HG02571 (cell line): ENCODE data around the gene DLGAP1.
"Not testable (repeated sequence)": the region's sequence is repeated elsewhere in the genome, so short reads cannot be mapped to it uniquely, and the experiment has no call there.

ENCODE experiments used
- ATAC-seq: cut with Tn5 transposase; IDR thresholded peaks from one replicate; pipeline ENCODE4 v1.9.1; 2021; ENCODE audit warnings: mild to moderate bottlenecking, moderate library complexity; ENCODE audit not compliant: unreplicated experiment

The DLGAP1 gene

DNA sequence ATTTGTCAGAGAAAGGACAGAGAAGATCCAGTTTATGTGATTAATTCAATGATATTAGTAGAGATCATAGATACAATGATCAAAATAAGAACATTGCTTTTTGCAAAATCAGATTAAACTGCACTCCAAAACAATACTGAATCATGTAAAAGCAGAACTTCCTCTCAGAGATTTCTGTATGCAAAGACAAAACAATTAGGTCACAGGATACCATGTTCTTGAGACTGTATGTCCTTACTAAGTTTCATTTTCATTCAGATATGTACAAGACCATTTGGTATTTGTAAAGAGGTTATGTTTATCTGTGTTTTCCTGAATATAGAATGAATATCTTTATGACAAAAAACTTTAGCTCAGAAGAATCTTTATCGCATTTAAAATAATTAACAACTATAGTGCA is 161.8 kb downstream of the DLGAP1 start:
- ATAC-seq: no peak

DNA sequence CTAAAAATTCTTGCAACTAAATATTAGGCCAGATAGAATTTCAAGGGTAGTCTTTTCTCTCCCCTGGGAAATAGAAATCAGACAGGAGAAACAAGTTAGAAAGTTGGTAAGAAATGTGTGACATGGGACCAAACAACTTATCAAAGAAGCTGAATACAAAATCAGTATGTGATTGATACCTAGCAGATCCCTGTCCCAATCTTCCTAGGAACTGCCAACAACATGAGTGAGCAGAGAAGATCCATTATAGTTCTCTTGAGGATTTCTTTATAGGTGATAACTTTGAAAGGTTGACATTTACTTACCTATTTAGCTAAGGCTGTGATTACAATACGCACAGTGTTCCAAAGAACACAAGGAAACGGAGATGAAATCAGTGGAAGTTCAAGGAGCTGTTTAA is 162.4 kb downstream of the DLGAP1 start:
- ATAC-seq: no peak

DNA sequence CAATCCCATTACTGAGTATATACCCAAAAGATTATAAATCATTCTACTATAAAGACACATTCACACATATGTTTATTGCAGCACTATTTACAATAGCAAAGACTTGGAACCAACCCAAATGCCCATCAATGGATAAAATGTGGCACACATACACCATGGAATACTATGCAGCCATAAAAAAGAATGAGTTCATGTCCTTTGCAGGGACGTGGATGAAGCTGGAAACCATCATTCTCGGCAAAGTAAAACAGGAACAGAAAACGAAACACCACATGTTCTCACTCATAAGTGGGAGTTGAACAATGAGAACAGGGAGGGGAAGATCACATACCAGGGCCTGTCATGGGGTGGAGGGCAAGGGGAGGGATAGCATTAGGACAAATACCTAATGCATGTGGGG is 167.8 kb downstream of the DLGAP1 start:
- not testable (repeated sequence) for ATAC-seq

DNA sequence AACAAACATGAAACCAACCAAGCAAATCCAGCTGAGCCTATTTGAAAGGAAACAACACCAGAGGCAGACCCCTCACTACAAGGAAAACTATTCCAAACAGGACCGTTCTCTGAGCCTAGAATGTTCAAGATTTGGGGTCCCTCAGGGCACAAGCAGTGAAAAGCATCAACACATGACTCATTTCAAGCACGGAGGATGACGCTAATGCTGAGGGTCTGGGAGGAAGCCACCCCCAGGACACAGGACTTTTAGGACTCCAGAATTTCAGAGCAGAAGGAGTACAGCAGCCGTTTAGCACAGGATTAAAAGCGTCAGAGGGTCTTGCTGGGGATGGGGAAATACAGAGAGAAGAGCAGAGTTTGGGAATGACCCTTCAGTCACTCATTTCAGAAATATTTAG is 168.9 kb downstream of the DLGAP1 start:
- no peak for ATAC-seq

DNA sequence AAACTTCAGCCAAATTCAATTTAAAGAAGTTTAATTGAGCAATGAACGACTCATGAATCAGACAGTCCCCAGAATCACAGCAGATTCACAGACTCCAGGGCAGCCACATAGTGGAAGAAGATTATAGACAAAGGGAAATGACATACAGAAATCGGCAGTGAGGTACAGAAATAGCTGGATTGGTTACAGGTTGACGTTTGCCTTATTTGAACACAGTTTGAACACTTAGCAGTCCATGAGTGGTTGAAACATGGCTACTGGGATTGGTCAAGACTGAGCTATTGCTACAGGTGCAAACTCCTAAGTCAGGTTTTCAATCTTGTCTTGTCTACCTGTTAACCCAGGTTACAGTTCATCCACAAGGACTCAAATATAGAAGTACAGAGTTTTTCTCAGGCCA is 169.6 kb downstream of the DLGAP1 start:
- no peak for ATAC-seq

DNA sequence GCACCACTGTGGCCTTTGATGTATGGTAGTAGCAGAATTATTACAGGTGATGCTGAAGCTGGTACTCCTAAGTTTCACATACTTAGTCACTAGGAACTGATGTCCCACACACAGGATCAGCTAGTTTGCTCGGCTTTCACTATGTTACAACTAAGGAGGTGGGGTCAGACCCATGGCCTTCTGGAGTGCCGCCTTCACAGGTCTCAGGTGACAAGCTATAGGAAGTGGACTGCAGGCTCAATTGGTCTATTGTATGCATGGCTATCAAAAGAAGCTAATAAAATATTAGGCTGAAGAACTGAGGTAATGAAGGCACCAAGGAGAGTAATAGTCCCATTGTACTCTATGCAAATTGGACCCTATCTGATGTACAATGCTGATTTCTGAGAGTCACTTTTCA is 170.6 kb downstream of the DLGAP1 start:
- ATAC-seq: no peak

DNA sequence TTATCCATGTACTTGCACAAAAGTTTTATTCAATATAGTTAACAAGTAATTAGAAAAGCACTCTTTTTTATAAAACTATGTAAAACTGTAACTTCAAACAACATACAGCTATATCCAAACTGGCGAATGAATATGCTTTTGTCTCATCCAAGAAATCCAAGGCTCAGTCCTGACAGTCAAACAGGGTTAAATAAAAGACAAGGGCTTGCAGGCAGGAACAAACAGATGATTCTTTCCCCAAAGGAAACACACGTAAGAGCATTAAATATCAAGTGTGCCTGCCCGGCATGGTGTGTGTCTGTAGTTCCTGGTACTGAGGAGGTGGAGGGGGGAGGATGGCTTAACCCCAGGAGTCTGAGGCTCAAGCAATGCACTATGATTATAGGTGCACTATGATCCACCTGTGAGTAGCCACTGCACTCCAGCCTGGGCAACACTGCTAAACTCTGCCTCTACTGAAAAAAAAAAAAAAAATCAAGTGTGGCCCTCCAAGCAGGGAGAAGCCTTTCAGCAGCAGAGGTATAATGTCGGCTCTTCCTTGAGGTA is 171.3 kb downstream of the DLGAP1 start:
- no peak for ATAC-seq

DNA sequence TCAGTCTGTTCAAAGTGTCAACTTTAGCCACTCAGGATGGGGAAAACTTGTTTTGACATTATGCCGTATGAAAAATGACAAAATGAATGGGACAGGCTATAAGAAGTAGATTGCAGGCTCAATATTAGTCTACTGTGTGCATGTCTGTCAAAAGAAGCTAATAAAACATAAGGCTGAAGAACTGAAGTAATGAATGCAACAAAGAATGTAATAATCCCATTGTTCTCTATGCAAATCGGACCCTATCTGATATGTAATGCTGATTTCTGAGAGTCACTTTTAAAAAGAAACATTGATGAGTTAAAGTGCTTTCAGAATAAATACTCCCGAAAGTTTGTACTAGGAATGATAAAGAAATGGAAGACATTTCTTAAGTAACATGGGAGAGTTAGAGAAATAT is 172.2 kb downstream of the DLGAP1 start:
- no peak for ATAC-seq

DNA sequence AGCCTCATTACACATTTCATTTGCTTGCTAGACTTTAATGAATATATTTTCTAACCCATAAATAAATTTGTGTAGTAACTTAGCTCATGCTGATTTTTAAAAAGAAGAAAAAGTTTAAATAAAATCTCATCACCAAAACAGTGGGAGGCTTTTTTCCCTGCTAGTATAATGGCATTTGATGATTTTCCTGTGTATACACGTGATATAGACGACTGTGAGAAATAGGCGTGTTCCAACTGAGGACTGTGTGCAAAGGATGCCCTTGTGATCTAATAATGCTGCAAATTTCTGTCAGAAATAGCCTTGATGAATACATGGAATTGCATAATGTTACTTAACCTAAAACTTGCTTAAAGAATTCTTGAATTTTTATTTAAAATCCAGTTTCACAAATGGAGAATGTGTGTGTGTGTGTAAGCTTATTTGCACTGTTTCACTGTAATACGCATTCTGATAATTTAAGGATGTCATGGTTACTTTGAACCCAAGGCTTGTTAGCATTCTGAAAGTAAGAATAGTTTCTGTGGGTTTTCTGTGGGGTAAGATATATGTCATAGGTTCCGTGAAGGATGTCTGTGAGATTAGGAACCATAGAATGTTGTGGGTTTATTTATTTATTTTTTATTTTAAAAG is 178.0 kb downstream of the DLGAP1 start:
- no peak for ATAC-seq

DNA sequence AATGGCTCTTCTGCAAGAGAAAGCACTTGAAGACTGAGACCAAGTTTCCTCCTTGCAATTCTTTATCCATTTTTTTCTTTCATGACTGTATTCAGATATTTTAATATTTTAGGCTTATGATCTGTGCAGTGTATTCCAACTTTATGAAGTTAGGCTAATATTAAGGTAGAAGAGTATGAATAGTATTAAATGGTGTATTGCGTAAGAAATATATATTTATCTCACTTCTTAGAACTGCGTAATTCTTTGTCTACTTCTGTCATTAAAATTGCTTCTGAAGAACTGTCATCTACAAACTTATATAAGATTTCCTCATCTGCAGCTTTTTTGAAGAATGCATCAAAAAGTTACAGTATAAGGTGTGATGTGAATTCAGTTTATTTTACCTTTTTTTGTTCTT is 183.2 kb downstream of the DLGAP1 start:
- ATAC-seq: no peak

DNA sequence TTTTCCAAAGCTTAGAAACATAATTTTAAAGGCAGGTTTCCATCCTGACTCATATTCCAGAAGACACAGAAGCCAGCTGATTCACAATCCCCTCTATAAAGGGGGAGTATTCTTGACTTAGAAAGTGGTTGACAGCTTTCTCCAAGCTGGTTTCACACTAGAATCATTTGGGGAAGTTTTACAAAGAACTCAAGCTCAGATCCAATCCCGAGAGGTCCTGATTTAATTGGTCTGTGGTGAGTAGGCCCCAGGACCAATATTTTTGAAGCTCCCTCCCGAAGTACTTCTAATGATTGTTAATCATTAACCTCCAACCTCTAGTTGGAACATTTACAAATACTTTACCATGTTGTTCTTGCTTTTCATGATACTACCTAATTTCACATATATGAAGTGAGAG is 184.1 kb downstream of the DLGAP1 start:
- ATAC-seq: no peak

DNA sequence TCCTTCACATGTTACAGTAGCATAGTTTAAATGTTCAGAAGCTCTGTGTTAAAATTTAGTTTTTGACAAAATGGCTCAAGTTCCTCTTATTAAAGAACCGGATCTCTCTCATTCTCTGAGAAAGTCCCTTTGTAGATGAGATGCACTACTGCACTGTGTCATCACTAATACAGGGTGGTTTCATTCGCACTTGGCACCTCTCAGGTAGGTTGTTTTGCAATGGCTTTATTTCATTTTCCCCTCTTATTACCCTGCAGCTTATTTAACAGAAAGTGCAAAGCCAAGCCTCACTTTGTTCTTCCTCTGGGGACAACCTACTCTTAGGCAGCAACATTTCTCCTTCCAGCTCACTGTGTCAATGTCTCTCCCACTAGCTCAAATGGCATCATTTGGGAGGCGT is 185.1 kb downstream of the DLGAP1 start:
- ATAC-seq: no peak

DNA sequence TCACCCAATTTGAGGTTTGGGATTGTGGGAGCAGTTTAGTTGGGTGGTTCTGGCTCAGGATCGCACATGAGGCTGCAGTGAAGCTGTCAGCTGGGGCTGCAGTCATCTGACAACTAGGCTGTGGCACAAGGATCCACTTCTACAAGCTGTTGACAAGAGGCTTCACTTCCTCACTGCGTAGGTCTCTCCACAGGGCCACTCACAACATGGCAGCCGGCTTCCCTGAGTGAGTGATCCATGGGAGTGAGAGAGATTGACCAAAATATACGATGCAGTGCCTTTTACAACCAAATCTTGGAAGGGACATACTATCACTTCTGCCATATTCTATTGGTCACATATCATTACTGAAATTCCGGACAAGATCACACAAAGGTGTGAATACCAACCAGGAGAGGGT is 187.5 kb downstream of the DLGAP1 start:
- ATAC-seq: no peak

DNA sequence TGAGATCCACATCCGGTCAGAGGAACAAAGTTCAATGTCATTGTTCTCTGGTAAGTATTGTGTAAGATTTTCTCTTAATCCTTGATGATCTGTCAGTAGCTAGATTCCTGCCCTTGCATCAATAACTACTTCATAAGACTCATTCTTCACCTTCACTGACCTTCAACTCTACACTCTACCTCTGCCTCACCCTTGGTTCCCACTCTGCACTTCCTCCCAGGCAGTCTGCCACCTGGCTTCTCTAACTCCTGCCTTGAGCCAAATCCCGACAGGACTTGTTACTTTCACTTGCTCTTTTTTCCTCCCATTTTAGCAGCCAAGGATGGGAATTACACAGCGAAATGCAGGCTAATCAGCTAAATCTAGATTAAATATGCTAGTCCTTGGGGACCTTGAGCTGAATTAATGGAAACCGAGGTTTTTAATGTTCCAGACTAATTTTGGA is 190.7 kb downstream of the DLGAP1 start:
- no peak for ATAC-seq

DNA sequence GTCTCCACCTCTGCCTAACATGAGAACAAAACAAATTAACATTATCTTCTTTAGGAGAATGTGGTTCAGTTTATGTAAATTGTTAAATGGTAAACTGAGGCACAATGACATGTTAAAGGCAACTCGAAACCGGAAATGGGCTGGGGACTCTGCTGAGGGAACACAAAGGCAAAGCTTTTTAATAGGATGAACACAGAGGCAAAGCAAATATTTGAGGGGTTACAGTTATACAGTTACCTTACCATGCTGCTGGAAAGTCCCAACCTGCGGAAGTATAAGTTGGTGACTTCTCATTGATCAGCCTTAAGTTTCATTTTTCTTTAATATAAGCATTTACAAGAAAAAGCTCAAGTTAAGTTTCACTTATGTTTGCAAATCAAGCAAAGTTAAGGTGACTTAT is 195.0 kb downstream of the DLGAP1 start:
- no peak for ATAC-seq

DNA sequence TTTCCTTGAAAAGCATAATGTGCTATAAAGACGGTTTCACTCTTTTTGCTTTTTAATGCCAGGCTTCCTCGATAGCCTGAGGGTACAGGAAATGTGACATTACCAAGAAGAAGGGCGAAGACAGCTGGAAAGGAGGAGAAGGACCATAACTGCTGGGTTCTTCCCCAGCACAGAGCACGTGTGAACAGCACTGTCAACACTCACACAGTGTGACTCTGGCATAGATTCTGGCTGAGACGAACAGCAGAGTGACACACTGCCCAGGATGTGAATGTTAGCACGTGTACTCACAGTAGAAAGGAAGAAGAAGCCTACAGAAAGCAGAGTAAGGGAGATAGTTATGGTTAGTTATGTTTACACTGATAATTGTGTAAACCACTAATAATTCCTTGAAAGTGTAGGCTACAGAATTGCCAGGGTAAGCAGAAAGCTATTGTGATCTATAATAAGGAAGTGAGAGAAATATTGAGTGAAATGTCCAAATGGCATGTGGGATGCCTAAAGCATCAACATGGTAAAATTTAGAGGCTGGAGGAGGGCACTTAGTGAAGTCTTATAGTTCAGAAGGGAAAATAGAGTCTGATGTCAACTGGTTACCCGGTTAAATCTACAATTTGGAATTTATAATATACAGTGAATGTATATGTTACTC is 198.2 kb downstream of the DLGAP1 start:
- ATAC-seq: no peak

DNA sequence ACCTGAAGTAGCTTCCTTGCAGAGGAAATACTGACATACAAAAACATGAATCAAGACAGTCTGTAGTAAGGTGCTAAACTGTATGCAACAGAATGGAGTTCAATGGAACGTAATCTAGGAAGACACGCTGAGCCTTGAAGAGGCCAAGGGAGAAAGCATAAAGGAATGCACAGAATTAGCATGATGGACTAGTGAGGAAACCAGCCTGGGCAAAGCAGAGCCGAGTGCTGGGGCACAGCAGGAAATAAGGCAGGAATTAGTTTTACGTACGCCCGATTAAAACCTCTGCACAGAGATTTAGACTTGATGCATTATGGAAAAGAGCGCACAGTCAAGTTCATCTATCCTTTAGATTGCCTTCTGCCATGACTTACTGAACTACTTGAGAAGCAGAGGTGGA is 200.3 kb downstream of the DLGAP1 start:
- ATAC-seq: no peak

DNA sequence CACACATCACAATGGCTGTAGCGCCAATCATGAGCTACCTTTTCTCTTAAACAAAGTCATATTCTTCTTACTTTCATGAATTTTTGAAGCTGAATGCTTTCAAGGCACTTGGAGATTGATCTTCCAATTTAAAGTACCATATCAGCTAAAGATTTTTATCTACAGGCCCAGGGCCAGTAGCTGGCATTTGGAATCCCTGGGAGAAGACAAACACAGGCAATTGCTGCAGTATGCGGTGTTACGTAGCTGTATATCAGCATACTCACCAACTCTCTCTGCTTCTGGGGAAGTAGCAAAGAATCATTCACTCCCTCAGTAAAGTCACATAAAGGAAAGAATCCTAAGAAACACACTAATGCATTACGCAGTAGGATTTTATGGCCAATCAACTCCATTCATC is 202.3 kb downstream of the DLGAP1 start:
- no peak for ATAC-seq

DNA sequence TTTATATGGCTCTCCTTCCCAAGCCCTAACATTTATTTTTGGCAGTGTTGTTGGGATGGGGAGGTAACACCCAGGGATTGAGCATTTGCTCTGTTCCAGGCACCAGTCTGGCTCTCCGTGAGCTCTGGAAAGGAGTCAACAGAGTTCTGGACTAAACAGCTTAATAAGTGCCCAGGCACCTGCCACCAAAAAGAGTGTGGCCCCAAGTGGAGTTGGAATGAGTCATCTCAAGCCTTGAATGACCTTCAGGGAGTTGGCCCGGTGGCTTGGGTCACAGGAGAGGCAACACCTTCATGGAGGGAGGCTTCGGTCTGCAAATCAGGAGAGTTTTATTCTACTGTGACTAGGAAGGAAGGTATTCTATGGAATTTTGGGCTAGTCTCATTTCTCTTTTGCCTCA is 203.2 kb downstream of the DLGAP1 start:
- ATAC-seq: no peak

DNA sequence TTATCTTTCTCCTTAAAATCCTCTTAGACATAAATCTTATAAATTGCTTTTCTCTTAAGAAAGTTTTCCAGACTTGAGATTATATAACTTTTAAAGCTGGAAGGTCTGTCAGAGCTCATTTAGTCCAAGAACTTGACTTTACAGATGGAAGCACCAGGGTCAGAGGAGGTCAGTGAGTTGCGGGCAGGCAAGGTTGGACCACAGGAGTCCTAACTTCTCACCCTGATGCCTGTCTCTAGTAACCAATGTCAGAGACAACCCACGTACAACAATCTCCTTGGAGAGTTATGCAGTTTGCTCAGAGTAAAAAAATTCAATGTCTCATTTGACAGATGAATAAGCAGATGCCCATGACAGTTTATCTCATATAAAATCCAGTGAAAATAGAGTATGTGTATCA is 203.9 kb downstream of the DLGAP1 start:
- ATAC-seq: no peak

DNA sequence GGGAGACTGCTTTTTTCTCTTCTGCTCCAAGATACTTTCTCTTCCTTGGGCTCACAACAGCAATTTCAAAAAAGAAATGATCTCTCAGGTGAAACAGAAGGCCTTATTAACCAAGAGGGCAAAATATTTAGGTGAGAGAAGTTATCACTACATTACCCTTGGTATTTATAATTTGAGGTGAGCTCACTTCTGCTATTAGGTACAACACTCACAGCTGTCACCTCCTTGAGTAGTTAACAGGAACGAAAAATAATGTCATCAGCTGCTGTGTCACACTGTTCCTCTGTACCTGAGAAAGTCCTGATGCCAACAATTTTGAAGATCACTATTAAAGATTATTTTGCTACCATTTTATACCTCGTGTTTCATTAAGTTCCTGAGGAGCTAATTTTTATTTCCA is 205.0 kb downstream of the DLGAP1 start:
- ATAC-seq: no peak

DNA sequence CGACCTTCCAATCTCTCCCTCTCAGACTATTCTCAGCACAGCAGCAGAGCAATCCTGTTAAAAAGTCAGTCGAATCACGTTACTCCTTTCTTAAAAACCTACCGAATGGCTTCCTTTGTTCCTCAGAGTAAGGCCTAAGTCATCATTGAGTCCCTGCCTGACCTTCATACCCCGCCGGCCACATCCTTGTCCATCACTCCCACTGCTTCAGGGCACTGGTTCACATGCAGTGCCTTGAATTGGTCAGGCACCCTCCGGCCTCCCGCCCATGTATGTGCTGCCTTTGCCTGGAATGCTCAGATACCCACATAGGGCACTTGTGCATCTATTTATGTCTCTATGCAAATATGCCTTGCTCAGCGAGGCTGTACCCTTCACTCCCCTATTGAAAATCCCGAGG is 206.4 kb downstream of the DLGAP1 start:
- no peak for ATAC-seq

DNA sequence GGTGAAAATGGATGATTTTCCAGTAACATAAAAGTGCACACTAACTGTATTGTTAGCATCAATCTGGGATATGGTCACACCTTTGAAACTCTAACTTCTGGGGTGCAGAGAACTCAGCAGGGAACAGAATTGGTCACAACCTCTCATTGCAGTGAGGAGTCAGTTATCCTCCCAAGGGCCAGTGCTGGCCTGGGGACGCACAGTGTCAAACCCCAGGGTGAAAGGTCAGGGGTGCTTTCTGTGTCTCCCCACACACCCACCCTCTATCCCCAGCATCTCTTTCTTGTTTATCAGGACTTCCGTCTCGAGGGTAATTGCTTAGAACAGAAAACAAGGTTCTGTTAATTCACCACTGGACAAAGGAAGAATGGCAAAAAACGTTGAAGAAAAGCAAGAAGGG is 208.7 kb downstream of the DLGAP1 start:
- ATAC-seq: no peak
